Upper lobe of left lung (tissue), 6 donors: ENCODE data around the gene SLC5A2. TPM values are rescaled to one million over a fixed set of nuclear protein-coding genes. Genes with fewer than 3 reads are reported as not detected.
A peak's percentile ranks its signal among the peaks of the same experiment; 100 is the strongest.

ENCODE experiments used
- ATAC-seq, 2 donors: fragments of 200-7000 bp; cut with Tn5 transposase; one replicate each; pipeline ENCODE4 v1.9.1; 2022; ENCODE audit warnings: mild to moderate bottlenecking in 2 of 2, moderate library complexity in 2 of 2; ENCODE audit not compliant: low FRiP score in 2 of 2
- DNase-seq, 2 donors: peaks; one replicate each; pipeline ENCODE4 v3.0.0-alpha.2; 2019 to 2020
- H3K27ac ChIP-seq, 4 donors: fragments of 200-600 bp; sonication (generic); one replicate each; pipeline ENCODE4 v1.5.1; 2016 to 2019
- H3K27me3 ChIP-seq, 4 donors: fragments of 200-600 bp; sonication (generic); one replicate each; pipeline ENCODE4 v1.5.1; 2017 to 2019
- H3K36me3 ChIP-seq, 4 donors: fragments of 200-600 bp; sonication (generic); one replicate each; pipeline ENCODE4 v1.5.1; 2016 to 2019
- H3K4me1 ChIP-seq, 4 donors: fragments of 200-600 bp; sonication (generic); one replicate each; pipeline ENCODE4 v1.5.1; 2018 to 2019
- H3K4me3 ChIP-seq, 4 donors: fragments of 200-600 bp; sonication (generic); one replicate each; pipeline ENCODE4 v1.5.1; 2017 to 2019; ENCODE audit warnings: mild to moderate bottlenecking in 2 of 4, moderate library complexity in 1 of 4
- H3K9me3 ChIP-seq, 4 donors: fragments of 200-600 bp; sonication (generic); one replicate each; pipeline ENCODE4 v1.5.1; 2018 to 2019
- EP300 ChIP-seq, 4 donors: sonication (generic); formaldehyde crosslinking; IDR thresholded peaks; one replicate each; pipeline ENCODE4 v1.5.1; 2017; ENCODE audit warnings: antibody characterized with exemption in 4 of 4, control low read depth in 2 of 4
- POLR2A ChIP-seq, 4 donors: fragments of 450-650 bp; IDR thresholded peaks; one replicate each; pipeline ENCODE4 v1.5.1; 2016 to 2017; ENCODE audit warnings: antibody characterized with exemption in 4 of 4, mild to moderate bottlenecking in 2 of 4
- POLR2AphosphoS5 ChIP-seq, 2 donors: sonication (generic); formaldehyde crosslinking; IDR thresholded peaks; one replicate each; pipeline ENCODE4 v1.5.1; 2017; ENCODE audit warnings: antibody characterized with exemption in 2 of 2
- WGBS, 2 donors: methylation state at CpG; one replicate each; pipeline ENCODE4 v1.1.5; 2017 to 2018; 5-methylcytosine and 5-hydroxymethylcytosine counted together
- total RNA-seq, 6 donors: library from RNA; depleted of rRNA in 4 of 6; stranded (reverse); fragments of >200 nt in 4 of 6; gene quantifications; one replicate each; pipeline versions ENCODE4 v1.1.0 to v1.2.1, GENCODE V29; 2016 to 2021
- TF ChIP-seq, protein P1 (sequence below), 6 experiments: fragments of 450-650 bp in 4 of 6; fragments of 200-600 bp in 2 of 6; sonication (generic) in 2 of 6; IDR thresholded peaks; one replicate each; pipeline ENCODE4 v1.5.1; 2016 to 2019; ENCODE audit warnings: antibody characterized with exemption in 6 of 6
- donor health status: DM: no; HTN: no; CAD: no; lungs with moderate emphysema.
- donor health status: DM: no; HTN: yes; CAD: no; lungs with severe emphysema.

The SLC5A2 gene
- total RNA-seq, 6 donors from 2014 or later = 0.84 to 3.3 (median 1.2) TPM

DNA sequence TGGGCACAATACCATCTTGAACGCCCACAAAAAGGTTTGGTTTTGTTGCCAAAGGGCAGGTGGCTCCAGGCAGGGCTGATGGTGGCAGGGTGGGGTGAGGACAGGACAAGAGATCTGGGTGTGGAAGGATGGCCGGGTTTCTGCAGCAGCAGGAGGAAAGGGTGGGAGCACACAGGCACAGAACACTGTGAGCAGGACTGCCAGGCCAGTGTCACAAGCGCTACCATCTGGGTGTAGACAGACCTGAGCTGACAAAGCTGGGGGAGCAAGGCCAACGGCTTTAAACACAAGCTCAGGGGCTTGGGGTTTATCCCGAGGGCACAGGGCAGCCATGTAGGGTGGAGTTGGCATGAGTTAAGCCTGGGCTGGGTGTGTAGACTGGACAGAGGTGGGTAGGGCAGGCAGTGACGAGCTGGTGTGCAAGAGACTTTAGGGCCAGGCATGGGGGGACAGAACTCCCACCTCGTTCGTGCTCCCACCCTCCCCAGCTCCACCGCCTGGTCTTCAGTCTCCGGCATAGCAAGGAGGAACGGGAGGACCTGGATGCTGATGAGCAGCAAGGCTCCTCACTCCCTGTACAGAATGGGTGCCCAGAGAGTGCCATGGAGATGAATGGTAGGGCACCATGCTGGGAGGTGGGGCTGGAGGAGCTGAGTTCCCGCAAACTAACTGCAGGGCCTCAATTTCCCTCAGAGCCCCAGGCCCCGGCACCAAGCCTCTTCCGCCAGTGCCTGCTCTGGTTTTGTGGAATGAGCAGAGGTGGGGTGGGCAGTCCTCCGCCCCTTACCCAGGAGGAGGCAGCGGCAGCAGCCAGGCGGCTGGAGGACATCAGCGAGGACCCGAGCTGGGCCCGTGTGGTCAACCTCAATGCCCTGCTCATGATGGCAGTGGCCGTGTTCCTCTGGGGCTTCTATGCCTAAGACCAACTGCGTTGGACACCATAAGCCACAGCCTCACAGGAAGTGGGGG, 7.0 kb downstream of the SLC5A2 start:
- Histone ChIP-seq H3K4me3 (no peak overlapping the region), H3K4me1 (peaks cover 16 to 34% (median 26%) of the 10 kb centered on the region in 4 donors), H3K27me3 (peaks cover 0 to 3% (median 0%) of the 10 kb centered on the region in 4 donors), H3K9me3 (no peaks in the 10 kb centered on the region), H3K36me3 (peaks cover 4 to 40% (median 25%) of the 10 kb centered on the region in 4 donors), H3K27ac (no peak overlapping the region)
- WGBS, 2 donors = 79 to 92% methylated on average over 9 to 22 of the region's 22 CpGs
- TF ChIP-seq, protein P1, sequence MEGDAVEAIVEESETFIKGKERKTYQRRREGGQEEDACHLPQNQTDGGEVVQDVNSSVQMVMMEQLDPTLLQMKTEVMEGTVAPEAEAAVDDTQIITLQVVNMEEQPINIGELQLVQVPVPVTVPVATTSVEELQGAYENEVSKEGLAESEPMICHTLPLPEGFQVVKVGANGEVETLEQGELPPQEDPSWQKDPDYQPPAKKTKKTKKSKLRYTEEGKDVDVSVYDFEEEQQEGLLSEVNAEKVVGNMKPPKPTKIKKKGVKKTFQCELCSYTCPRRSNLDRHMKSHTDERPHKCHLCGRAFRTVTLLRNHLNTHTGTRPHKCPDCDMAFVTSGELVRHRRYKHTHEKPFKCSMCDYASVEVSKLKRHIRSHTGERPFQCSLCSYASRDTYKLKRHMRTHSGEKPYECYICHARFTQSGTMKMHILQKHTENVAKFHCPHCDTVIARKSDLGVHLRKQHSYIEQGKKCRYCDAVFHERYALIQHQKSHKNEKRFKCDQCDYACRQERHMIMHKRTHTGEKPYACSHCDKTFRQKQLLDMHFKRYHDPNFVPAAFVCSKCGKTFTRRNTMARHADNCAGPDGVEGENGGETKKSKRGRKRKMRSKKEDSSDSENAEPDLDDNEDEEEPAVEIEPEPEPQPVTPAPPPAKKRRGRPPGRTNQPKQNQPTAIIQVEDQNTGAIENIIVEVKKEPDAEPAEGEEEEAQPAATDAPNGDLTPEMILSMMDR (IDR thresholded peaks at IDR 0.05) = no peak
- no peak for TF ChIP-seq EP300 (IDR thresholded peaks at IDR 0.05)
- no peak for TF ChIP-seq POLR2AphosphoS5 (IDR thresholded peaks at IDR 0.05)
- TF ChIP-seq POLR2A (IDR thresholded peaks at IDR 0.05) = no peak
- ATAC-seq = no peak
- no peak for DNase-seq

DNA sequence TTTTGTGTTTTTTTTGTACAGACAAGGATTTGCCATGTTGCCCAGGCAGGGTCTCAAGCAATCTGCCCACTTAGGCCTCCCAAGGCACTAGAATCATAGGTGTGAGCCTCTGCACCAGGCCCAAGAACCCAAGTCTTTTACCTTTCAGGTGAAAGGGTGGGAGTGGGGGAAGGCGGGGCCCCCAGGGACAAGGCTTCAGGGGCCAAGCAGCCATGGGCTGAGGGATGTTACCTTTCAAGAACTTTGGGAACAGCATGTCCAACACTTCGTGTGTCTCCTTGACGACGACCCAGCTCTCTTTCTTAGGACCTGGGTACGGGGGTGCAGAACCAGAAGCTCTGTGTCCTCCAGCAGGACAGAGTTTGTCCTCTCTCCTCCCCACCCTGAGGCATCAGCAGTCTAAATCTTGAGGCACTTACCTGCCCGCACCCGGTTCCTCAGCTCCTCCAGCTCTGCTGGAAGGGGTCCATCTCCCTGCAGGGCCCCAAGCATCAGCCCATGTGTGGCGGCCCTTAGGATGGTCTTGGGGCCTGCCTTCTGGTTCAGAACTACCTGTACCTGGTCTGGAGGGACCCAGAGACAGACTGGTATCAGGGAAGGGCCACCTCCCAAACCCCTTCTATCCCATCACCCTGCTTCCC, 9.0 kb downstream of the SLC5A2 start:
- Histone ChIP-seq H3K27ac (no peak overlapping the region), H3K4me1 (peaks cover 15 to 31% (median 24%) of the 10 kb centered on the region in 4 donors), H3K9me3 (no peaks in the 10 kb centered on the region), H3K4me3 (no peak overlapping the region), H3K27me3 (peaks cover 0 to 3% (median 0%) of the 10 kb centered on the region in 4 donors), H3K36me3 (peaks cover 4 to 60% (median 34%) of the 10 kb centered on the region in 4 donors)
- DNase-seq = no peak
- ATAC-seq = no peak
- TF ChIP-seq EP300 (IDR thresholded peaks at IDR 0.05) (no peak), POLR2AphosphoS5 (IDR thresholded peaks at IDR 0.05) (no peak), POLR2A (IDR thresholded peaks at IDR 0.05) (no peak)
- TF ChIP-seq, protein P1 (IDR thresholded peaks at IDR 0.05) = no peak
- 90 to 95% methylated on average over 6 to 8 of the region's 8 CpGs for WGBS, 2 donors

DNA sequence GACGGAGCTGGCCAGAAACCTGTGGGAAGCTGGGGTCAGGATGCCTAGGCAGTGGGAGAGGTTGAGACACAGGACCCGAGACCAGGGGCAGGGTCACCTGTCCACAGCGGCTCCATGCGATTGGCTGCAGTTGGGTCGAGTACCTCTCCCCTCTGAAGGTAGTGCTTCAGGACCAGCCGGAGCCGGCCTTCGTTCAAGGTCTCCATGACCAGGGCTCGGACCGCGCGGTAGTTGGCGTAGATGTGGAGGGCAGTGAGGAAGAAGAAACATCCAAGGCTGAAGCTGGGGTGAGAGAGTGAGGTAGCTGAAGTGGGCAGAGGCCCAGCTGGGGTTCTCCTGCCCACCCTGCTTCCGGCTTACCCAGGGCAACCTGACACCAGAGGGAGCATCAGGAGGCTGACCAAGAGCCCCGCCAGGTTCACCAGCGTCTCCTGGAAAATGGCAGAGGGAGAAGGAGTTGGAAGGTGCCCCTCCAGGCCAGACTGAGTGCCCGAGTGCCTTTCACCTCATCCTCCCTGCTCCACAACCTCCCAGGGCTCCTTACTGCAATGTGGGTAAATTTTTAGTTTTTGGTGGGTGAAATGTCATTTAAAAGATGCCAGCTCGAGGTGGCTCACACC, 10.7 kb downstream of the SLC5A2 start:
- ATAC-seq = no peak
- TF ChIP-seq EP300 (IDR thresholded peaks at IDR 0.05) (no peak), POLR2AphosphoS5 (IDR thresholded peaks at IDR 0.05) (no peak), POLR2A (IDR thresholded peaks at IDR 0.05) (no peak)
- TF ChIP-seq, protein P1 (IDR thresholded peaks at IDR 0.05) = no peak
- Histone ChIP-seq H3K27ac (no peak overlapping the region), H3K4me3 (no peak overlapping the region), H3K27me3 (no peaks in the 10 kb centered on the region), H3K9me3 (no peaks in the 10 kb centered on the region), H3K4me1 (peaks cover under 1 to 18% (median 9%) of the 10 kb centered on the region in 4 donors), H3K36me3 (peaks cover 4 to 75% (median 44%) of the 10 kb centered on the region in 4 donors)
- 96 to 97% methylated on average over 18 of the region's 18 CpGs for WGBS, 2 donors
- peak in 1 of 2 donors; percentile 72 for DNase-seq

GRCh38 chr16:31496670-31497069, 13.7 kb downstream of the SLC5A2 start:
- H3K4me1 ChIP-seq = peaks cover 0 to 30% (median 10%) of the 10 kb centered on the region in 4 donors
- no peak overlapping the region for H3K4me3 ChIP-seq
- DNase-seq (peak; percentile 47 to 82), ATAC-seq (peak in 1 of 2 donors; percentile 65)
- no peaks in the 10 kb centered on the region for H3K9me3 ChIP-seq
- TF ChIP-seq POLR2A (IDR thresholded peaks at IDR 0.05) (no peak), POLR2AphosphoS5 (IDR thresholded peaks at IDR 0.05) (peak in 1 of 2 donors; percentile 46)
- peak overlapping the region in 2 of 4 donors; percentile 32 to 69 for H3K27ac ChIP-seq
- 68 to 75% methylated on average over 8 to 10 of the region's 10 CpGs for WGBS, 2 donors
- H3K27me3 ChIP-seq = no peaks in the 10 kb centered on the region
- H3K36me3 ChIP-seq = peaks cover 4 to 82% (median 48%) of the 10 kb centered on the region in 4 donors
